GM10266 (cell line): ENCODE results near the gene APOBEC3B.
"Not testable (repeated sequence)": the region's sequence is repeated elsewhere in the genome, so short reads cannot be mapped to it uniquely, and the experiment has no call there.

Experiments
- DNase-seq: peaks from one replicate; pipeline ENCODE4 v3.0.0; 2012; ENCODE audit errors: extremely low spot score
- TF ChIP-seq, protein P1 (sequence below): IDR thresholded peaks from 2 replicates; pipeline ENCODE4 v1.5.1; 2012; ENCODE audit warnings: mild to moderate bottlenecking, low read depth; ENCODE audit not compliant: control insufficient read depth, insufficient read depth; ENCODE audit errors: missing control alignments

Gene APOBEC3B

DNA sequence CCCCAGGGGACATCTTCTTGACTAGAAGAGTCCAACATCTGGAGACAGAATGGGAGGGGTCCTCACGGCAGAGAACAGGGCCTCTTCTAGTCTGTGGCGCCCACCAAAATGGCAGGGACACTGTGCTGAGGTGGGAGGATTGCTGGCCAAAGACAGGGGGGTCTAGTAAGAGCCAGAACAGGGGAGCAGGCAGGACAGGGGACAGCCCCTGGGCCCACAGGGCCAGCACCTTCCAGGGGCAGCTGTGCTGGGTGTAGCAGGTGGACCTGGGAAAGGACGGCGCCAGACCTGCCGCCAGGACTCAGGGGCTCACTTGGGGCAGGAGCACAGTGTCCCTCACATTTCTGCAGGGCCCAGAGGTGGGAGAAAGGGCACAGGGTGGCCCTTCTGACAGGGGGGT, 25.6 kb upstream of the APOBEC3B start:
- TF ChIP-seq, protein P1, sequence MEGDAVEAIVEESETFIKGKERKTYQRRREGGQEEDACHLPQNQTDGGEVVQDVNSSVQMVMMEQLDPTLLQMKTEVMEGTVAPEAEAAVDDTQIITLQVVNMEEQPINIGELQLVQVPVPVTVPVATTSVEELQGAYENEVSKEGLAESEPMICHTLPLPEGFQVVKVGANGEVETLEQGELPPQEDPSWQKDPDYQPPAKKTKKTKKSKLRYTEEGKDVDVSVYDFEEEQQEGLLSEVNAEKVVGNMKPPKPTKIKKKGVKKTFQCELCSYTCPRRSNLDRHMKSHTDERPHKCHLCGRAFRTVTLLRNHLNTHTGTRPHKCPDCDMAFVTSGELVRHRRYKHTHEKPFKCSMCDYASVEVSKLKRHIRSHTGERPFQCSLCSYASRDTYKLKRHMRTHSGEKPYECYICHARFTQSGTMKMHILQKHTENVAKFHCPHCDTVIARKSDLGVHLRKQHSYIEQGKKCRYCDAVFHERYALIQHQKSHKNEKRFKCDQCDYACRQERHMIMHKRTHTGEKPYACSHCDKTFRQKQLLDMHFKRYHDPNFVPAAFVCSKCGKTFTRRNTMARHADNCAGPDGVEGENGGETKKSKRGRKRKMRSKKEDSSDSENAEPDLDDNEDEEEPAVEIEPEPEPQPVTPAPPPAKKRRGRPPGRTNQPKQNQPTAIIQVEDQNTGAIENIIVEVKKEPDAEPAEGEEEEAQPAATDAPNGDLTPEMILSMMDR = no peak
- no peak for DNase-seq

DNA sequence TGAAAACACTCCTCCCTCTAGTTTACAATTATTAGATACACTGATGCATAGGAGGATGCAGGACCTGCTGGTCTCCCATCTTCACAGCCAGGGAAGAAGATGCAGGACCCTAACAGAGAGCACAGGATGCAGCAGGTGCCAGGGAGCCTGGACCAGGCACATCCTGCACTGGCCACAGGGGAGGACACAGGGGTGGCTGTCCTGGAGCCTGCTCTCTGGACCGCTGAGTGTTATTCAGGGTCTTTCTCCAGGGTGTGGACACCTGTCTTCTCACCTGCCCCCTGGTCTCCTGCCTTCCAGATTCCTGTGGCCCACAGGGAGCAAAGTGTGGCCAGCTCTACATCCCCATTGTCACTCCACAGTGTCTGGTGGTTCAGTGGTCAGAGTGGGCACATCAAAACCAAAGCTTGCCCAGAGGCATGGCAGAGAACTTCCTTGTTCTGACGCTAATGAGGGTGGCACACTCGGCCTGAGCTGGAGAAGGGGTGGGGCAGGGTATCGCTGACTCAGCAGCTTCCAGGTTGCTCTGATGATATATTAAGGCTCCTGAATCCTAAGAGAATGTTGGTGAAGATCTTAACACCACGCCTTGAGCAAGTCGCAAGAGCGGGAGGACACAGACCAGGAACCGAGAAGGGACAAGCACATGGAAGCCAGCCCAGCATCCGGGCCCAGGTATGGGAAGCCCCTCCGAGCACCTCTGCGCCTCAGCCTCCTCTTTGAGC, 24.9 kb upstream of the APOBEC3B start, which contains the start of gene APOBEC3A:
APOBEC3A (plus strand) TSS at position 564 of the 725 bp plus-strand sequence; CDS start at position 647, 83 bp downstream.
- TF ChIP-seq, protein P1 = no peak
- no peak for DNase-seq

DNA sequence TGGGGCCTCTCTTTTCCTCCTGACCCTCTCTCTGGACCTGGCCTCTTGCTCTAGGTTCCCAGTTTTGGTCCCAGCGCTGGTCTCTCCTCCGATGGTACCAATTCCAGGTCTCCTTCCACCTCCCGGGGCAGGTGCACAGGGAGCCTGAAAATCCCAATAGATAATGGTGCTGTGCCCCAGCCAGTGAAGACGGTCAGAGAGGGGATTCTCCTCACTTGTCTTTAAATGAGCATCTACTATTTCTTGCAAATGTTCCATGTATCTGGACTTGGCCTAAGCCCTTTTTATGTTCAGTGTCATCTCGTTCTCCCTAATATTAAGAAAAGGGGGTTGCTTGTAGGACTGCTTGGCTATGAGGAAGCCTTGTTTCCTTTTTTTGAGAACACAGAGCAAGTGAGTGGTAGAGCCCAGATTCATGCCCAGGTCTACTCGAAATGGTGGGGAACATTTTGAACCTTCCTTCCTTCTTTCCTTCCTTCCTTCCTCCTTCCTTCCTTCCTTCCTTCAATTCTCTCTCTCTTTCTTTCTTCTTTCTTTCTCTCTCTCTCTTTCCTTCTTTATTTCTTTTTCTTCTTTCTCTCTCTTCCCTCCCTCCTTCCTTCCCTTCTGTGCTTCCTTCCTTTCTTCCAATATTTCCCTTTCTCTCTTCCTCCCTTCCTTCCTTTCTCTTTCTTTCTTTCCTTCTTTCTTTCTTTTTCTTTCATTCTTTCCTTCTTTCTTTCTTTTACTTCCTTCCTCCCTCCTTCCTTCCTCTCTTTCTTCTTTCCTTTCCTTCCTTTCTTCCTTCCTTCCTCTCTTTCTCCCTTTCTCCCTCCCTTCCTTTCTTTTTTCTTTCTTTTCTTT, 24.1 kb upstream of the APOBEC3B start:
- no peak for DNase-seq
- TF ChIP-seq, protein P1 = no peak

DNA sequence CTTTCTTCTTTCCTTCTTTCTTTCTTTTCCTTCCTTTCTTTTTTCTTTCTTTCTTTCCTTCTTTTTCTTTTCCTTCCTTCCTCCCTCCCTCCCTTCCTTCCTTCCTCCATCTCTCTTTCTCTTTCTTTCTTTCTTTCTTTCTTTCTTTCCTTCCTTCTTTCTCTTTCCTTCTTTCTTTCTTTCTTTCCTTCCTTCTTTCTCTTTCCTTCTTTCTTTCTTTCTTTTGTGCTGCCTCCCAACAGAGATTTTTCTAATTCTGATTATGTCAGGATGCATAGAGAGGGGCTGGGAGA, 23.6 kb upstream of the APOBEC3B start:
- not testable (repeated sequence) for DNase-seq

DNA sequence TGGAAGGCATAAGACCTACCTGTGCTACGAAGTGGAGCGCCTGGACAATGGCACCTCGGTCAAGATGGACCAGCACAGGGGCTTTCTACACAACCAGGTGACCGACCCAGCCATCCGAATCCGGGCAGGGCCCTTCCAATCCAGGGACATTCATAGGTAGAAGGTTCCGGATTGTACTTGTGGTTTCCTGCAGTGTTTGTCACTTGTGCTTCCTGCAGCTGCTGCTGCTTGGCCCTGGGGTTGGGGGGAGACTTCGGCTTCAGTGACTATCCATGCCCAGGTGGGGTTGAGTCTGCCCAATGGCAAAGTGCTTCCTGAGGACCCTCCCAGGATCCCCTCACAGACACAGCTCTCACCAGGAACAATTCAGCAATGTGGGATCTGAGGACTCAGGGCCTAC, 22.6 kb upstream of the APOBEC3B start:
- TF ChIP-seq, protein P1 = no peak
- no peak for DNase-seq

DNA sequence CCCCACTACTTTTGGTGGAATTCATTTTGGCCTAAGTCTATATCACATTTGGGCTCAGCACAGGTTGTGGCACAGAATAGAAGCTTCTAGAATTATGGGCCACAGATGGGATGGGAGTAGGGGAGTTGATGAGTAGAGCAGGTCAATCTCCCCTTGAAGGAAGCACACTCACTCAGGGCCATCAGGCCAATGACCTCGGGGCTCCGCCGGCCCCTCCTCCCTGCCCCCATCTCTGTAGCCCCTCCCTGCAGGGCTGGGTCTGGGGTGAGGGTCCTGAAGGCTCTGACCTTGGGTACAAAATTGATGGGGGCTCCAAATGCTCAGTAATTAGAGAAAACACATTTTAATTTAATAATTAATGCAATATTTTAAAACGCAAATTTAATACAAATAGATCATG, 21.5 kb upstream of the APOBEC3B start:
- not testable (repeated sequence) for DNase-seq

DNA sequence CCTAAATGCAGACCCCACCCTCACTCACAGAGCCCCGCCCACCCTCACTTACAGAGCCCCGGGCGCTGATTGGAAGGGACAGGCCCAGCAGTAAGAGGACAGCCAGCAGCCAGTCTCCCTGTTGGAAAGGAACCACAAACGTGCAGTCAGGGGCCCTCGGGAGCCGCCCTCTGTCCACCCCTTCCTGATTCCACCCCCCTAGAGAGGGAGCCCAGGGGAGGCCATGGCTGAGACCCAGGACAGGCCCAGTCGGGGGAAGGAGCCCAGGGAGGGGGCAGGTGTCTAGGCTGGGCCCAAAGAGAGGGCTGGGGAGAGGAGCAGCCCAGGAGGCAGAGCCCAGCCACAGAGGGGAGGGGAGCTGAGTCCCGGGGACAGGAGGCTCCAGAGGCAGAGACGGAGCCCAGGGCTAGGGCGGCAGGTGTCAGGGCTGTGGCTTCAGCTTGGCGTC, 18.8 kb upstream of the APOBEC3B start:
- DNase-seq = not testable (repeated sequence)

DNA sequence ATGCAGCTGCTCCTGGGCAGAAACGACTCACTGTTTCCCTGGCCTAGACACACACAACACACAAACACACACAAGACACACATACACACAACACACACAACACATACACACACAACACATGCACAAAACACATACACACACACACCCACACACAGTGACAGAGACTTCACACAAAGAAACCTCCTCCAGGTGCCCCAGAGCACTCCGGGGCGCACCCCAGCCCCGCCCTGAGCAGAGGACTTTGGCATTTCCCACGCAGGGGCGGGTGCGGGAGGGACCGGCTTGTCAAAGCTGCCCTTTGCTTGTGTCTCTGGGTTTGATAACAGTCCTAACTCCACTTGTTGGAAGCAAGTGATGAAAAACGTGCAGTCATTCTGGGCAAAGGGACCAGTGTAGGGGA, 18.3 kb upstream of the APOBEC3B start:
- TF ChIP-seq, protein P1 = no peak
- no peak for DNase-seq
